Fibroblast of peridontal ligament (primary cell): Measurements from ENCODE around the gene NPDC1.

Experiments used
- DNase-seq: peaks from one replicate; pipeline ENCODE4 v3.0.0-alpha.2; 2010; ENCODE audit errors: extremely low read depth

The NPDC1 gene

GRCh38 chr9:137046088-137046787, at the start of gene NPDC1:
TSS of gene NPDC1 (minus strand) at chr9:137046177. CDS start at chr9:137045989, 188 bp downstream.
- DNase-seq: peak; percentile 57

- no peak for DNase-seq
Observed at GRCh38 chr9:137089232-137089947, 43.4 kb upstream of the NPDC1 start.

- DNase-seq: no peak
Observed at GRCh38 chr9:137088121-137088520, 42.1 kb upstream of the NPDC1 start.

GRCh38 chr9:137087409-137087925, 41.5 kb upstream of the NPDC1 start:
- DNase-seq: no peak

GRCh38 chr9:137086531-137087408, 40.8 kb upstream of the NPDC1 start, which contains the start of gene MAN1B1:
TSS of gene MAN1B1 (plus strand) at chr9:137086985. CDS start at chr9:137087000, 15 bp downstream.
- peak; percentile 97 for DNase-seq

GRCh38 chr9:137085920-137086530, 40.0 kb upstream of the NPDC1 start:
- peak; percentile 29 for DNase-seq

- DNase-seq: no peak
Observed at GRCh38 chr9:137084526-137084925, 38.5 kb upstream of the NPDC1 start.

GRCh38 chr9:137083394-137084004, 37.5 kb upstream of the NPDC1 start:
- DNase-seq: peak; percentile 95

GRCh38 chr9:137082925-137083290, 36.9 kb upstream of the NPDC1 start:
- DNase-seq: no peak

GRCh38 chr9:137082222-137082924, 36.4 kb upstream of the NPDC1 start:
- DNase-seq: no peak

GRCh38 chr9:137080260-137081122, 34.5 kb upstream of the NPDC1 start:
- DNase-seq: no peak

- no peak for DNase-seq
Observed at GRCh38 chr9:137079401-137079787, 33.4 kb upstream of the NPDC1 start.

GRCh38 chr9:137078701-137079400, 32.9 kb upstream of the NPDC1 start:
- DNase-seq: no peak

GRCh38 chr9:137077758-137078693, 32.0 kb upstream of the NPDC1 start:
- no peak for DNase-seq

GRCh38 chr9:137077010-137077747, 31.2 kb upstream of the NPDC1 start, which contains the start of gene UAP1L1:
TSS of gene UAP1L1 (plus strand) at chr9:137077517. CDS start at chr9:137077533, 16 bp downstream.
- DNase-seq: peak; percentile 46

GRCh38 chr9:137076636-137077009, 30.6 kb upstream of the NPDC1 start:
- DNase-seq: no peak

GRCh38 chr9:137075275-137075775, 29.3 kb upstream of the NPDC1 start:
- no peak for DNase-seq
